Skeletal muscle satellite cell (primary cell): ENCODE data around the gene TCEA2.

ENCODE experiments used
- H3K27me3 ChIP-seq: 2 replicates; pipeline ENCODE4 v1.7.0; 2013; ENCODE audit warnings: low read length; ENCODE audit not compliant: control insufficient read depth, insufficient read depth
- H3K36me3 ChIP-seq: 2 replicates; pipeline ENCODE4 v1.7.0; 2013; ENCODE audit warnings: mild to moderate bottlenecking, control low read depth, low read length; ENCODE audit not compliant: insufficient read depth
- H3K4me1 ChIP-seq: 2 replicates; pipeline ENCODE4 v1.7.0; 2013; ENCODE audit warnings: low read length; ENCODE audit not compliant: control insufficient read depth, insufficient read depth
- H3K4me2 ChIP-seq: 2 replicates; pipeline ENCODE4 v1.7.0; 2013; ENCODE audit warnings: mild to moderate bottlenecking, low read length
- H3K4me3 ChIP-seq: 2 replicates; pipeline ENCODE4 v1.7.0; 2013; ENCODE audit warnings: low read length
- H3K9ac ChIP-seq: 2 replicates; pipeline ENCODE4 v1.7.0; 2013; ENCODE audit warnings: mild to moderate bottlenecking, low read depth, low read length, moderate library complexity
- H3K9me3 ChIP-seq: replicated peaks from 2 replicates; pipeline ENCODE4 v1.7.0; 2013; ENCODE audit warnings: mild to moderate bottlenecking, control low read depth, low read length

Gene TCEA2

GRCh38 chr20:64037498-64038213 lies 25.3 kb upstream of the TCEA2 start:
- H3K9ac ChIP-seq: no peak overlapping the region
- peaks cover 20% of the 10 kb centered on the region for H3K4me1 ChIP-seq
- no peak overlapping the region for H3K4me2 ChIP-seq
- peaks cover 17% of the 10 kb centered on the region for H3K36me3 ChIP-seq
- H3K9me3 ChIP-seq: no peaks in the 10 kb centered on the region
- no peak overlapping the region for H3K4me3 ChIP-seq
- peaks cover 53% of the 10 kb centered on the region for H3K27me3 ChIP-seq

GRCh38 chr20:64038224-64038564 lies 24.8 kb upstream of the TCEA2 start:
- peaks cover 11% of the 10 kb centered on the region for H3K36me3 ChIP-seq
- H3K27me3 ChIP-seq: peaks cover 53% of the 10 kb centered on the region
- no peak overlapping the region for H3K4me3 ChIP-seq
- H3K4me1 ChIP-seq: peaks cover 20% of the 10 kb centered on the region
- peak overlapping the region; percentile 79 for H3K4me2 ChIP-seq
- H3K9ac ChIP-seq: no peak overlapping the region
- no peaks in the 10 kb centered on the region for H3K9me3 ChIP-seq

- Histone ChIP-seq H3K36me3 (peaks cover 9% of the 10 kb centered on the region), H3K4me2 (peak overlapping the region; percentile 79), H3K4me1 (peaks cover 19% of the 10 kb centered on the region), H3K9me3 (no peaks in the 10 kb centered on the region), H3K27me3 (peaks cover 53% of the 10 kb centered on the region), H3K9ac (no peak overlapping the region), H3K4me3 (peak overlapping the region; percentile 58)
Observed at GRCh38 chr20:64038565-64039292, 24.3 kb upstream of the TCEA2 start.

- peak overlapping the region; percentile 58 for H3K4me3 ChIP-seq
- peaks cover 1% of the 10 kb centered on the region for H3K36me3 ChIP-seq
- H3K9me3 ChIP-seq: no peaks in the 10 kb centered on the region
- peaks cover 53% of the 10 kb centered on the region for H3K27me3 ChIP-seq
- H3K4me2 ChIP-seq: peak overlapping the region; percentile 79
- peaks cover 14% of the 10 kb centered on the region for H3K4me1 ChIP-seq
- no peak overlapping the region for H3K9ac ChIP-seq
Observed at GRCh38 chr20:64039293-64040160, 23.5 kb upstream of the TCEA2 start.

GRCh38 chr20:64040231-64041039 lies 22.6 kb upstream of the TCEA2 start:
- H3K9me3 ChIP-seq: no peaks in the 10 kb centered on the region
- peaks cover 19% of the 10 kb centered on the region for H3K4me1 ChIP-seq
- no peak overlapping the region for H3K9ac ChIP-seq
- H3K36me3 ChIP-seq: no peaks in the 10 kb centered on the region
- H3K4me3 ChIP-seq: no peak overlapping the region
- peaks cover 57% of the 10 kb centered on the region for H3K27me3 ChIP-seq
- H3K4me2 ChIP-seq: no peak overlapping the region

GRCh38 chr20:64041040-64041780 lies 21.8 kb upstream of the TCEA2 start:
- peaks cover 62% of the 10 kb centered on the region for H3K27me3 ChIP-seq
- H3K36me3 ChIP-seq: no peaks in the 10 kb centered on the region
- H3K4me2 ChIP-seq: no peak overlapping the region
- H3K9ac ChIP-seq: no peak overlapping the region
- peaks cover 19% of the 10 kb centered on the region for H3K4me1 ChIP-seq
- H3K9me3 ChIP-seq: no peaks in the 10 kb centered on the region
- no peak overlapping the region for H3K4me3 ChIP-seq

GRCh38 chr20:64041781-64042053 lies 21.3 kb upstream of the TCEA2 start:
- H3K9me3 ChIP-seq: no peaks in the 10 kb centered on the region
- H3K4me2 ChIP-seq: peak overlapping the region; percentile 73
- H3K36me3 ChIP-seq: no peaks in the 10 kb centered on the region
- no peak overlapping the region for H3K4me3 ChIP-seq
- H3K27me3 ChIP-seq: peaks cover 62% of the 10 kb centered on the region
- H3K4me1 ChIP-seq: peaks cover 19% of the 10 kb centered on the region
- no peak overlapping the region for H3K9ac ChIP-seq

GRCh38 chr20:64042054-64042781 lies 20.8 kb upstream of the TCEA2 start:
- Histone ChIP-seq H3K9me3 (no peaks in the 10 kb centered on the region), H3K9ac (no peak overlapping the region), H3K4me2 (peak overlapping the region; percentile 73), H3K27me3 (peaks cover 62% of the 10 kb centered on the region), H3K36me3 (no peaks in the 10 kb centered on the region), H3K4me3 (peak overlapping the region; percentile 53), H3K4me1 (peaks cover 19% of the 10 kb centered on the region)

GRCh38 chr20:64043768-64044167 lies 19.2 kb upstream of the TCEA2 start:
- no peaks in the 10 kb centered on the region for H3K9me3 ChIP-seq
- peaks cover 17% of the 10 kb centered on the region for H3K4me1 ChIP-seq
- H3K4me3 ChIP-seq: no peak overlapping the region
- no peak overlapping the region for H3K4me2 ChIP-seq
- peaks cover 65% of the 10 kb centered on the region for H3K27me3 ChIP-seq
- H3K36me3 ChIP-seq: no peaks in the 10 kb centered on the region
- no peak overlapping the region for H3K9ac ChIP-seq

GRCh38 chr20:64044484-64045247 lies 18.3 kb upstream of the TCEA2 start:
- H3K4me1 ChIP-seq: peaks cover 13% of the 10 kb centered on the region
- no peaks in the 10 kb centered on the region for H3K9me3 ChIP-seq
- no peaks in the 10 kb centered on the region for H3K36me3 ChIP-seq
- no peak overlapping the region for H3K9ac ChIP-seq
- no peak overlapping the region for H3K4me3 ChIP-seq
- no peak overlapping the region for H3K4me2 ChIP-seq
- H3K27me3 ChIP-seq: peaks cover 59% of the 10 kb centered on the region
